Mucosa of descending colon (tissue), 3 donors: ENCODE measurements around the gene GRK1. TPM values are rescaled to one million over a fixed set of nuclear protein-coding genes. Genes with fewer than 3 reads are reported as not detected.

Experiments
- ATAC-seq: fragments of 200-7000 bp; cut with Tn5 transposase; one replicate; pipeline ENCODE4 v1.9.1; 2020; ENCODE audit warnings: mild to moderate bottlenecking, moderate library complexity
- DNase-seq, 3 donors: peaks; one replicate each; pipeline ENCODE4 v3.0.0-alpha.2; 2020
- H3K36me3 ChIP-seq: fragments of 200-600 bp; one replicate; pipeline ENCODE4 v1.8.0; 2021; ENCODE audit warnings: low read depth, mild to moderate bottlenecking
- H3K4me1 ChIP-seq: fragments of 200-600 bp; one replicate; pipeline ENCODE4 v1.8.0; 2021; ENCODE audit warnings: low read depth, mild to moderate bottlenecking
- H3K4me3 ChIP-seq: fragments of 200-600 bp; one replicate; pipeline ENCODE4 v1.8.0; 2021; ENCODE audit warnings: mild to moderate bottlenecking
- H3K9me3 ChIP-seq: fragments of 200-600 bp; one replicate; pipeline ENCODE4 v1.8.0; 2021; ENCODE audit warnings: mild to moderate bottlenecking
- intact Hi-C, 2 donors: fragments of 100-400 bp; cut with DNase I in 1 of 2; cut with micrococcal nuclease in 1 of 2; formaldehyde crosslinking; loops; one replicate each; pipeline versions ENCODE4 v1.11.0 to v1.11.1; 2022; cut with DNase I, micrococcal nuclease
- total RNA-seq, 3 donors: library from RNA; stranded (reverse); fragmentation: NEBNext Ultra II Directional in 2 of 3; extraction: Animal tissue kit (Norgen Biotek cat#: 25700) in 2 of 3; gene quantifications; one replicate each; pipeline versions ENCODE4 v1.2.1 to v1.2.4, GENCODE V29; 2021 to 2023
- TF ChIP-seq, protein P1 (sequence below): fragments of 200-600 bp; IDR thresholded peaks from one replicate; pipeline ENCODE4 v1.8.0; 2022; ENCODE audit warnings: antibody characterized with exemption, mild to moderate bottlenecking
- donor health status: DM: no; HTN: no; CAD: no; lungs with moderate emphysema.
- donor health status: DM: no; HTN: no; CAD: no.
- donor health status: DM: no; HTN: yes; CAD: no.

Gene GRK1
- total RNA-seq, 3 donors from 2014 or later: 0.09 to 0.19 (median 0.09) TPM

DNA sequence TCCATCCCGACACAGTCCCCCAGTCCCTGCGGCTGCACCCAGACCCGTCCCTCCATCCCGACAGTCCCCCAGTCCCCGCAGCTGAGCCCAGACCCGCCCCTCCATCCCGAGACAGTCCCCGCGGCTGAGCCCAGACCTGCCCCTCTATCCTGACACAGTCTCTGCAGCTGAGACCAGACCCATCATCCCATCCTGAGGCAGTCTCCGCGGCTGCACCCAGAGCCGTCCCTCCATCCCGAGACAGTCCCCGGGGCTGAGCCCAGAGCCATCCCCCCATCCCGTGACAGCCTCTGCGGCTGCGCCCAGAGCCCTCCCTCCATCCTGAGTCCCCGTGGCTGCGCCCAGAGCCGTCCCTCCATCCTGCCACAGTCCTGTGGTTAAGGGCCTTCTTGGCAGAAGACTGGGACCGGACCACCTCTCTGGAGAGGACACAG lies 63.3 kb downstream of the GRK1 start:
- intact Hi-C loops: no loop called here
- H3K4me3 ChIP-seq: no peak overlapping the region
- DNase-seq: peak in 2 of 3 donors; percentile 20 to 44
- H3K36me3 ChIP-seq: no peaks in the 10 kb centered on the region
- TF ChIP-seq, protein P1, sequence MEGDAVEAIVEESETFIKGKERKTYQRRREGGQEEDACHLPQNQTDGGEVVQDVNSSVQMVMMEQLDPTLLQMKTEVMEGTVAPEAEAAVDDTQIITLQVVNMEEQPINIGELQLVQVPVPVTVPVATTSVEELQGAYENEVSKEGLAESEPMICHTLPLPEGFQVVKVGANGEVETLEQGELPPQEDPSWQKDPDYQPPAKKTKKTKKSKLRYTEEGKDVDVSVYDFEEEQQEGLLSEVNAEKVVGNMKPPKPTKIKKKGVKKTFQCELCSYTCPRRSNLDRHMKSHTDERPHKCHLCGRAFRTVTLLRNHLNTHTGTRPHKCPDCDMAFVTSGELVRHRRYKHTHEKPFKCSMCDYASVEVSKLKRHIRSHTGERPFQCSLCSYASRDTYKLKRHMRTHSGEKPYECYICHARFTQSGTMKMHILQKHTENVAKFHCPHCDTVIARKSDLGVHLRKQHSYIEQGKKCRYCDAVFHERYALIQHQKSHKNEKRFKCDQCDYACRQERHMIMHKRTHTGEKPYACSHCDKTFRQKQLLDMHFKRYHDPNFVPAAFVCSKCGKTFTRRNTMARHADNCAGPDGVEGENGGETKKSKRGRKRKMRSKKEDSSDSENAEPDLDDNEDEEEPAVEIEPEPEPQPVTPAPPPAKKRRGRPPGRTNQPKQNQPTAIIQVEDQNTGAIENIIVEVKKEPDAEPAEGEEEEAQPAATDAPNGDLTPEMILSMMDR: no peak
- ATAC-seq: no peak
- H3K9me3 ChIP-seq: no peaks in the 10 kb centered on the region
- H3K4me1 ChIP-seq: no peaks in the 10 kb centered on the region

DNA sequence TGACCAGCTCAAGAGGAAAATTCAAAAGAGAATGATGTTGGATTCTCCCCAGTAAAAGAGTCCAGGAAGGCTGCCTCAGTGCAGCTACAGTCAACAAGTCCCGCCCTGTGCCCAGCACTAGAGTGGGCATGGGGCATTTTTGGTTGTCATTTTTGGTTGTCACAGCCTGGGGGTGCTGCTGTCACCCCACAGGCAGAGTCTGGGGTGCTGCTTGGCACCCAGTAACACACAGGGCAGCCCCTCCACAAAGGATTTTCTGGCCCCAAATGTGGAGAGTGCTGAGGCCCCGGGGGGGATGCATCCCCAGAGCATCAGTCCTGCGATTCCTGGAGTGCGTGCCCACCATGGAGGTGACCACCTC lies 63.8 kb downstream of the GRK1 start:
- intact Hi-C loops: no loop called here
- ATAC-seq (no peak), DNase-seq (no peak)
- Histone ChIP-seq H3K4me1 (no peaks in the 10 kb centered on the region), H3K4me3 (no peak overlapping the region), H3K9me3 (no peaks in the 10 kb centered on the region), H3K36me3 (no peaks in the 10 kb centered on the region)
- TF ChIP-seq, protein P1: no peak

DNA sequence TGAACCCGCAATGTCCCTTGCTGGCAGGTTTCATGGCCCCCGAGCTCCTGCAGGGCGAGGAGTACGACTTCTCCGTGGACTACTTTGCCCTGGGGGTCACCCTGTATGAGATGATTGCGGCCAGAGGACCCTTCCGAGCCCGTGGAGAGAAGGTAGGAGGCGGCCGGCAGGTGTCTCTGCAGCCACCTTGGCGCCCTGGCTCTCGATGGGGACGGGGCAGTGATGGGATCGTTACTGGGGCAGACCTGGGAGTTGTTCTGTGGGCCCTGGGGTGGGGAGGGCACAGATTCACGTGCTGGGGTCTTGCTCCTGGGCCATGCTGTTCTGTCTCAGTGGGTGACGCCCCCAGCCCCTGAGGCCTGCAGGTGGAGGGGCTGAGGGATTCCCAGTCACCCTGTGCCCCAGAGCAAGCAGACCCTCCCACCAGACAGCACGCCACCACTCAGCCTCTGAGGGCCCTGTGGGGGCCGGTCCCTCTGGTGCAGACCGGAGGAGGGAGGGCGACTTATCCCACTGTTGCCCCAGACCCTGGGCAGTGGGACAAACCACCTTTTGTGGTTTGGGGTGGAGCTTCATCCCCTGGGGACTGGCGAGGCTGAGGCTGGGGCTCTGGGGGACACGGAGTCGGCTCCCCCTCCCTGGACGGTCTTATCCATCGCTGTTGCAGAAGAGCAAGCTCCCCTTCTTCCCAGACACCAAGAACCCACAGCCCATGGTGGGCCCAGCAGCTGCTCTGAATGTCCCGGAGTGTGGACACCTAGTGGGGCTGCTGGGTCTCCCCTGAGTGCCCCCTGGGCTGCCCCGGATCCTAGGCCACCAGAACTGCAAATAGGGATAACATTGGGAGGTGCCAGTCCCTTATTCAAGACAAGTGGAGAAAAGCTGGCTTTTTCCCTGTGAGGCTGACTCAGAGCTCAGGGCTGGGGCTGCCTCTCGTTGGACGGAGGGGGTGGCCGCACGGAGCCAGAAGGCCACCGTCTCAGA lies 64.5 kb downstream of the GRK1 start:
- DNase-seq (peak in 1 of 3 donors; percentile 26), ATAC-seq (no peak)
- H3K4me3 ChIP-seq: no peak overlapping the region

DNA sequence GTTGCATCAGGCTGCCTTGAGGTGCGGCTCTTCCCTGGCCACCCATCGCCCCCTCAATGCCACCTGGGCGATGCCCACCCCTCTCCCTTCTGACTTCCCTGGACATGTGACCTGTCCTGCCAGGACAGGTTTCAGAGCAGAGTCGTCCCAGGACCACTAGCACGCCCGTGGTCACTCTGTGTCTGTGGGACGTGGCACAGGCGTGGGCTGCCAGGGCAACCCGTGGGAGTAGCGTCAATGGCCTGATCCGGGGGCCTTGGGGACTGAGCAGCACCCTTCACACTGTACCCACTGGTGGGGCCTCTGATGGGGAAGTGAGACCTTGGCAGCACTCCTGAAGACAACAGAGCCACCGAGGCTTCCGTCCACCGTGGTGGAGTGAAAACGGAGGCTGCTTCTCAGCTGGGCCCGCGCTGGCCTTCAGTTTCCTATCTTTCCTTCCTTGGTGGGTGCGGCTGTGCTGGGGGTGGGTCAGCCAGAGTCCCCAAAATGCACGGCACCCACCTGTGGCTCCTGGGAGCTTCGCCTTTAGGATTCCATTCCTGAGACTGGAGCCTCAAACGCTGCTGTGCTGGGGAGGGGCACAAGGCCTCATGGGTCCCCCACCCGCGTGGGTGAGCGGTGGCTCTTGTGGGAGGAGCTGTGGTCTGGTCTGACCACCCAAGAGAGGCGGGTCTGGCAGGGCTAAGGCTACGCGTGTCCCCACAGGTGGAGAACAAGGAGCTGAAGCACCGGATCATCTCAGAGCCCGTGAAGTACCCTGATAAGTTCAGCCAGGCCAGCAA lies 65.3 kb downstream of the GRK1 start:
- TF ChIP-seq, protein P1: no peak
- ATAC-seq (no peak), DNase-seq (peak in 1 of 3 donors; percentile 20)
- Histone ChIP-seq H3K9me3 (no peaks in the 10 kb centered on the region), H3K4me1 (peaks cover 6% of the 10 kb centered on the region), H3K36me3 (no peaks in the 10 kb centered on the region), H3K4me3 (no peak overlapping the region)
- intact Hi-C loops: no loop called here

More for the DNA sequence above, 64.5 kb downstream of the GRK1 start:
- TF ChIP-seq, protein P1: no peak
- H3K9me3 ChIP-seq: no peaks in the 10 kb centered on the region
- intact Hi-C loops: no loop called here
- peaks cover 2% of the 10 kb centered on the region for H3K4me1 ChIP-seq
- H3K36me3 ChIP-seq: no peaks in the 10 kb centered on the region

DNA sequence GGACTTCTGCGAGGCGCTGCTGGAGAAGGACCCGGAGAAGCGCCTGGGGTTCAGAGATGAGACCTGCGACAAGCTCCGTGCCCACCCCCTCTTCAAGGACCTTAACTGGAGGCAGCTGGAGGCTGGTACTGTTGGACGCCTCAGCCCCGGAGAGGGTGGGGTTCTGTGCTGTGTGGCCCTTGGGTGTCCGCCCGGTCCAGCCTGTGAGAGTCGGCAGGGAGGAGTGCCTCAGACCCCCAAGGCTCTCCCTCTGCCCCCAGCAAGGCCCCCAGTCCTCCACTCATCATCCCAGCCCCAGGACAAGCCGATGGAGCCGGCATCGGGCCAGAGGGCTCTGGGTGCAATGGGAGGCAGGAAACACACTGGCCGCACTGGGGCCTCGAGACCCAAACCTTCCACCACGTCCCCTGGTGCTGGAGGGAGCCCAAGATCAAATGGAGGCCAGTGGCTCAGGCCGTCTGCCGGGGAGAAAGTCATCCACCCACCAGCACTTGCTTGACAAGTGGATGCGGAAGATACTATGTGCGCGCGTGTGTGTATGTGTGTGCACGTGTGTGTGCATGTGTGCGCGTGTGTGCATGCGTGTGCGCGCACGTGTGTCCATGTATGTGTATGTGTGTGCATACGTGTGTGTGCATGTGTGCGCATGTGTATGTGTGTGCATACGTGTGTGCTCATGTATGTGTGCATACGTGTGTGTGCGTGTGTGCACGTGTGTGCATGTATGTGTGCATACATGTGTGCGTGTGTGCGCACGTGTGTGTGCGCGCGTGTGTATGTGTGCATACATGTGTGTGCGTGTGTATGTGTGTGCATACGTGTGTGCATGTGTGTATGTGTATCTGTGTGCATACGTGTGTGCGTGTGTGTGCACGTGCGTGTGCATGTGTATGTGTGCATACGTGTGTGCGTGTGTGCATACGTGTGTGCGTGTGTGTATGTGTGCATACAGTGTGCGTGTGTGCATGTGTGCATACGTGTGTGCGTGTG lies 66.2 kb downstream of the GRK1 start:
- ATAC-seq (no peak), DNase-seq (peak in 2 of 3 donors; percentile 22 to 43)
- Histone ChIP-seq H3K9me3 (no peaks in the 10 kb centered on the region), H3K36me3 (no peaks in the 10 kb centered on the region), H3K4me1 (peaks cover 6% of the 10 kb centered on the region), H3K4me3 (no peak overlapping the region)
- intact Hi-C loops: no loop called here
- TF ChIP-seq, protein P1: no peak
